Measurements from ENCODE around the gene JPH2.

The JPH2 gene

DNA sequence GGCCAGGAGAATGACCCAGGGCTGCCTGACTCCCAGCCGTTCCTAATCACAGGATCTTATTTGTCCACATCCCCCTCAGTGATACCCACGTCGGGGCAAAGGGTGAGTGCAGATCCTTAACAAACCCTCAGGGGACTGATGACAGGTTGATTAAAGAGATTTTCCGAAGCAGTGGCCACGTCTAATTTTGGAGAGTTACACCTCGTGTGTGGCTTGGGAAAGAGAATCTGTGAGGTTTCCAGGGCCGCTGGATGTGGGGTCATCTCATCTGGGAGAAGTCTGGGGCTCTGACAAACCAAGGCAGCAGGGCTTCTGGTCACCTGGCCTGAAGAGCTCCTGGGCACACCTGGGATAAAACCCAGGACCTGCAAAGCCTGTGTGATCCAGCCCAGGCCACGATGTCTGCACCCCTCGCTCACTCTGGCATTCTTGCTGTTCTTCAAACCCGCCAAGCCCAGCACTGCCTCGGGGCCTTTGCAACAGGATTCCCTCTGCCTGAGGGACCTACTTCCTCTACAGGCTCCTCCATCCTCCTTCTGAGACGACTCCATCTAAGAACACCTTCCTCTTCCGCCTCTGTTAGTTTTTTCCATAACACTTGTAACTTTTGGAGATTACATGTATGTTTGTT lies 4.7 kb downstream of the JPH2 start:
- Histone ChIP-seq H3K4me1 (ENCODE audit: low read length) (no peaks in the 10 kb centered on the region), H2AFZ (ENCODE audit: low read length) (no peak overlapping the region), H3K9me3 (replicated peaks; ENCODE audit: insufficient read depth, low read length) (no peaks in the 10 kb centered on the region), H3K9ac (ENCODE audit: low read length) (no peak overlapping the region), H3K36me3 (replicated peaks; ENCODE audit: insufficient read depth, low read length) (no peaks in the 10 kb centered on the region), H3K4me2 (ENCODE audit: low read depth, low read length) (no peak overlapping the region), H4K20me1 (ENCODE audit: insufficient read depth, low read length) (no peaks in the 10 kb centered on the region), H3K9me2 (replicated peaks; ENCODE audit: insufficient read depth, low read length) (no peaks in the 10 kb centered on the region), H3F3A (ENCODE audit: insufficient read depth, low read length) (no peaks in the 10 kb centered on the region), H3K27me3 (replicated peaks; ENCODE audit: insufficient read depth, low read length) (peaks cover 3% of the 10 kb centered on the region; the same call in 1 of the 2 replicates), H3K4me3 (ENCODE audit: low read length) (no peak overlapping the region), H3K79me2 (ENCODE audit: low read length) (no peaks in the 10 kb centered on the region), H3K27ac (ENCODE audit: low read length) (no peak overlapping the region)
- TF ChIP-seq, protein P1, sequence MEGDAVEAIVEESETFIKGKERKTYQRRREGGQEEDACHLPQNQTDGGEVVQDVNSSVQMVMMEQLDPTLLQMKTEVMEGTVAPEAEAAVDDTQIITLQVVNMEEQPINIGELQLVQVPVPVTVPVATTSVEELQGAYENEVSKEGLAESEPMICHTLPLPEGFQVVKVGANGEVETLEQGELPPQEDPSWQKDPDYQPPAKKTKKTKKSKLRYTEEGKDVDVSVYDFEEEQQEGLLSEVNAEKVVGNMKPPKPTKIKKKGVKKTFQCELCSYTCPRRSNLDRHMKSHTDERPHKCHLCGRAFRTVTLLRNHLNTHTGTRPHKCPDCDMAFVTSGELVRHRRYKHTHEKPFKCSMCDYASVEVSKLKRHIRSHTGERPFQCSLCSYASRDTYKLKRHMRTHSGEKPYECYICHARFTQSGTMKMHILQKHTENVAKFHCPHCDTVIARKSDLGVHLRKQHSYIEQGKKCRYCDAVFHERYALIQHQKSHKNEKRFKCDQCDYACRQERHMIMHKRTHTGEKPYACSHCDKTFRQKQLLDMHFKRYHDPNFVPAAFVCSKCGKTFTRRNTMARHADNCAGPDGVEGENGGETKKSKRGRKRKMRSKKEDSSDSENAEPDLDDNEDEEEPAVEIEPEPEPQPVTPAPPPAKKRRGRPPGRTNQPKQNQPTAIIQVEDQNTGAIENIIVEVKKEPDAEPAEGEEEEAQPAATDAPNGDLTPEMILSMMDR (IDR thresholded peaks at IDR 0.05; ENCODE audit: low read length), result no peak
- TF ChIP-seq EZH2phosphoT487 (IDR thresholded peaks at IDR 0.05; ENCODE audit: low read length) (no peak), EZH2 (optimal IDR thresholded peaks at IDR 0.05; ENCODE audit: low read depth, low read length) (no peak)
- no peak for DNase-seq

DNA sequence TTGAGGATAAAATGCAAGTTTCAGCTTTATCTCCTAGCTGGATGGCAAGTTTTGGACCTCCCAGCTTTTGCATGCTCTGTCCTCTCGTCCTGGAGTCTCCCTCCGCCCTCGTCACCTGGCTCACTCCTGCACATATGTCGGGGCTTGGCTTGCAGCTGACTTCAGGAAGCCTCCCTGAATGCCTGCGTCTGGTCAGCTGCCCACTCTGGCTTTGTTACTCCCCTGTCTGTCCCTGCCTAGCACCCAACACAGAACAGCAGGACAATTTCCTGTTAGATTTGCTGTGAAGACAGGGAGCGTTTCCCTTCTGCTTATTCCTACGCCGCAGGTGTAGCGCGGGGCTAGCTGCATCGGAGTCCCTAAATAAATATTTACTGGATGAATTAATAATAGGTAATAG lies 5.4 kb downstream of the JPH2 start:
- H3K4me1 ChIP-seq (ENCODE audit: low read length), result no peaks in the 10 kb centered on the region
- H3K9me2 ChIP-seq (replicated peaks; ENCODE audit: insufficient read depth, low read length), result no peaks in the 10 kb centered on the region
- no peaks in the 10 kb centered on the region for H3F3A ChIP-seq (ENCODE audit: insufficient read depth, low read length)
- H3K4me2 ChIP-seq (ENCODE audit: low read depth, low read length), result no peak overlapping the region
- no peaks in the 10 kb centered on the region for H4K20me1 ChIP-seq (ENCODE audit: insufficient read depth, low read length)
- H3K9ac ChIP-seq (ENCODE audit: low read length), result no peak overlapping the region
- no peaks in the 10 kb centered on the region for H3K36me3 ChIP-seq (replicated peaks; ENCODE audit: insufficient read depth, low read length)
- no peak overlapping the region for H3K27ac ChIP-seq (ENCODE audit: low read length)
- no peak overlapping the region for H2AFZ ChIP-seq (ENCODE audit: low read length)
- no peaks in the 10 kb centered on the region for H3K79me2 ChIP-seq (ENCODE audit: low read length)
- no peak overlapping the region for H3K4me3 ChIP-seq (ENCODE audit: low read length)
- no peaks in the 10 kb centered on the region for H3K9me3 ChIP-seq (replicated peaks; ENCODE audit: insufficient read depth, low read length)
- DNase-seq, result no peak
- H3K27me3 ChIP-seq (replicated peaks; ENCODE audit: insufficient read depth, low read length), result no peaks in the 10 kb centered on the region; the same call in 1 of the 2 replicates
- TF ChIP-seq, protein P1 (IDR thresholded peaks at IDR 0.05; ENCODE audit: low read length), result no peak
- TF ChIP-seq EZH2 (optimal IDR thresholded peaks at IDR 0.05; ENCODE audit: low read depth, low read length) (no peak), EZH2phosphoT487 (IDR thresholded peaks at IDR 0.05; ENCODE audit: low read length) (no peak)

GRCh38 chr20:44180814-44181213 lies 6.2 kb downstream of the JPH2 start:
- H3K79me2 ChIP-seq (ENCODE audit: low read length), result no peaks in the 10 kb centered on the region
- no peak for DNase-seq
- no peaks in the 10 kb centered on the region for H3K9me2 ChIP-seq (replicated peaks; ENCODE audit: insufficient read depth, low read length)
- H3K4me1 ChIP-seq (ENCODE audit: low read length), result no peaks in the 10 kb centered on the region
- H3K27ac ChIP-seq (ENCODE audit: low read length), result no peak overlapping the region
- H4K20me1 ChIP-seq (ENCODE audit: insufficient read depth, low read length), result no peaks in the 10 kb centered on the region
- no peaks in the 10 kb centered on the region for H3F3A ChIP-seq (ENCODE audit: insufficient read depth, low read length)
- H3K9ac ChIP-seq (ENCODE audit: low read length), result no peak overlapping the region
- TF ChIP-seq EZH2 (optimal IDR thresholded peaks at IDR 0.05; ENCODE audit: low read depth, low read length), result no peak
- no peak for TF ChIP-seq EZH2phosphoT487 (IDR thresholded peaks at IDR 0.05; ENCODE audit: low read length)
- TF ChIP-seq, protein P1 (IDR thresholded peaks at IDR 0.05; ENCODE audit: low read length), result no peak
- no peak overlapping the region for H3K4me2 ChIP-seq (ENCODE audit: low read depth, low read length)
- no peak overlapping the region for H2AFZ ChIP-seq (ENCODE audit: low read length)
- H3K4me3 ChIP-seq (ENCODE audit: low read length), result no peak overlapping the region
- H3K27me3 ChIP-seq (replicated peaks; ENCODE audit: insufficient read depth, low read length), result no peaks in the 10 kb centered on the region
- H3K9me3 ChIP-seq (replicated peaks; ENCODE audit: insufficient read depth, low read length), result no peaks in the 10 kb centered on the region
- no peaks in the 10 kb centered on the region for H3K36me3 ChIP-seq (replicated peaks; ENCODE audit: insufficient read depth, low read length)
